Ascending aorta (tissue), 2 donors: ENCODE data around the gene CYTH4. TPM values are rescaled to one million over a fixed set of nuclear protein-coding genes. Genes with fewer than 3 reads are reported as not detected.
"Not testable (repeated sequence)": the region's sequence is repeated elsewhere in the genome, so short reads cannot be mapped to it uniquely, and the experiment has no call there.

ENCODE experiments used
- DNase-seq, 2 donors: peaks; one replicate each; pipeline ENCODE4 v3.0.0-alpha.2; 2019; ENCODE audit warnings: low spot score in 2 of 2
- H3K27ac ChIP-seq, 2 donors: fragments of 200-600 bp; sonication (generic); one replicate each; pipeline ENCODE4 v1.5.1; 2016 to 2017; ENCODE audit warnings: mild to moderate bottlenecking in 1 of 2
- H3K27me3 ChIP-seq: fragments of 200-600 bp; sonication (generic); one replicate; pipeline ENCODE4 v1.5.1; 2017
- H3K36me3 ChIP-seq, 2 donors: fragments of 200-600 bp; sonication (generic); one replicate each; pipeline ENCODE4 v1.5.1; 2016
- H3K4me1 ChIP-seq, 2 donors: fragments of 200-600 bp; sonication (generic); one replicate each; pipeline ENCODE4 v1.5.1; 2016 to 2017; ENCODE audit warnings: mild to moderate bottlenecking in 1 of 2
- H3K4me3 ChIP-seq, 2 donors: fragments of 200-600 bp; sonication (generic); one replicate each; pipeline ENCODE4 v1.5.1; 2016 to 2017; ENCODE audit warnings: mild to moderate bottlenecking in 1 of 2
- H3K9me3 ChIP-seq, 2 donors: fragments of 200-600 bp; sonication (generic); one replicate each; pipeline ENCODE4 v1.5.1; 2016
- intact Hi-C: fragments of 100-400 bp; cut with DNase I; formaldehyde crosslinking; loops from one replicate; pipeline ENCODE4 v1.15.1; 2023
- total RNA-seq: library from RNA; depleted of rRNA; stranded (reverse); fragments of >200 nt; gene quantifications from one replicate; pipeline ENCODE4 v1.1.0, GENCODE V29; 2016
- TF ChIP-seq, protein P1 (sequence below), 3 experiments: fragments of 200-600 bp in 2 of 3; fragments of 450-650 bp in 1 of 3; sonication (generic) in 2 of 3; IDR thresholded peaks; one replicate each; pipeline ENCODE4 v1.5.1; 2016 to 2019; ENCODE audit warnings: antibody characterized with exemption in 3 of 3, mild to moderate bottlenecking in 1 of 3, moderate library complexity in 1 of 3

The CYTH4 gene, protein sequence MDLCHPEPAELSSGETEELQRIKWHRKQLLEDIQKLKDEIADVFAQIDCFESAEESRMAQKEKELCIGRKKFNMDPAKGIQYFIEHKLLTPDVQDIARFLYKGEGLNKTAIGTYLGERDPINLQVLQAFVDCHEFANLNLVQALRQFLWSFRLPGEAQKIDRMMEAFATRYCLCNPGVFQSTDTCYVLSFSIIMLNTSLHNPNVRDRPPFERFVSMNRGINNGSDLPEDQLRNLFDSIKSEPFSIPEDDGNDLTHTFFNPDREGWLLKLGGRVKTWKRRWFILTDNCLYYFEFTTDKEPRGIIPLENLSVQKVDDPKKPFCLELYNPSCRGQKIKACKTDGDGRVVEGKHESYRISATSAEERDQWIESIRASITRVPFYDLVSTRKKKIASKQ
- 130 TPM for total RNA-seq

DNA sequence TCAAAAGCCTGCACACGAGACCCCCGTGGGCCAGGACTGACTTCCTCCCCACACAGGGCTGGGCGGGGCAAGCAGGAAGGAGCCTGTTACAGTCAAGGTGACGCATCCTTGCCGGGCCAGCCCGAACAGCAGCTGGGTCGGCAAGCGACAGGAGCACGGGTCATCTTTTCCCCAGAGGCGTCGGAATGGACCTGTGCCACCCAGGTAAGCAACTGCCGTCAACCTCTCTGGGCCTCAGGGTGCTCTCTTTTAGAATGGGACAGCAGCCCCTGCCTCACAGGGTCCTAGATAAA is at the start of gene CYTH4:
TSS of gene CYTH4 (plus strand) at position 124 of the 293 bp plus-strand sequence. CDS start at position 186, 62 bp downstream.
- intact Hi-C loops = no loop called here
- peak within 1 kb of the TSS; percentile 4 to 53 for H3K27ac ChIP-seq
- TF ChIP-seq, protein P1, sequence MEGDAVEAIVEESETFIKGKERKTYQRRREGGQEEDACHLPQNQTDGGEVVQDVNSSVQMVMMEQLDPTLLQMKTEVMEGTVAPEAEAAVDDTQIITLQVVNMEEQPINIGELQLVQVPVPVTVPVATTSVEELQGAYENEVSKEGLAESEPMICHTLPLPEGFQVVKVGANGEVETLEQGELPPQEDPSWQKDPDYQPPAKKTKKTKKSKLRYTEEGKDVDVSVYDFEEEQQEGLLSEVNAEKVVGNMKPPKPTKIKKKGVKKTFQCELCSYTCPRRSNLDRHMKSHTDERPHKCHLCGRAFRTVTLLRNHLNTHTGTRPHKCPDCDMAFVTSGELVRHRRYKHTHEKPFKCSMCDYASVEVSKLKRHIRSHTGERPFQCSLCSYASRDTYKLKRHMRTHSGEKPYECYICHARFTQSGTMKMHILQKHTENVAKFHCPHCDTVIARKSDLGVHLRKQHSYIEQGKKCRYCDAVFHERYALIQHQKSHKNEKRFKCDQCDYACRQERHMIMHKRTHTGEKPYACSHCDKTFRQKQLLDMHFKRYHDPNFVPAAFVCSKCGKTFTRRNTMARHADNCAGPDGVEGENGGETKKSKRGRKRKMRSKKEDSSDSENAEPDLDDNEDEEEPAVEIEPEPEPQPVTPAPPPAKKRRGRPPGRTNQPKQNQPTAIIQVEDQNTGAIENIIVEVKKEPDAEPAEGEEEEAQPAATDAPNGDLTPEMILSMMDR (IDR thresholded peaks at IDR 0.05) = no peak
- no peaks in the 10 kb centered on the region for H3K9me3 ChIP-seq
- peaks cover 6% of the 10 kb centered on the region for H3K27me3 ChIP-seq
- no peaks in the 10 kb centered on the region for H3K4me1 ChIP-seq
- H3K36me3 ChIP-seq = no peaks in the 10 kb centered on the region
- H3K4me3 ChIP-seq = peak within 1 kb of the TSS in 1 of 2 donors; percentile 55
- peak; percentile 58 to 79 for DNase-seq

DNA sequence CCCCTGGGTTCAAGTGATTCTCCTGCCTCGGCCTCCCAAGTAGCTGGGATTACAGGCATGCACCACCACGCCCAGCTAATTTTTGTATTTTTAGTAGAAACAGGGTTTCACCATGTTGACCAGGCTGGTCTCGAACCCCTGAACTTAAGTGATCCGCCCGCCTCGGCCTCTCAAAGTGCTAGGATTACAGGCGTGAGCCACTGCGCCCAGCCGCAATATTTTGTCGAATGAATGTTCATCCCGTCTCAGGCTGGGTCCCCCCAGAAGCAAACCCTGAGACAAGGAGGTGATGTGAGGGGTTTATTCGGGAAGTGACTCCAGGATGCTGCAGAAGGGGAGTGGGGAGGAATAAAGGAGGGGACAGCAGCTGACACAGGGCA is 48.9 kb upstream of the CYTH4 start:
- H3K4me3 ChIP-seq, H3K36me3 ChIP-seq, H3K9me3 ChIP-seq, H3K27me3 ChIP-seq, H3K4me1 ChIP-seq, H3K27ac ChIP-seq, DNase-seq, intact Hi-C loops: not testable (repeated sequence)

DNA sequence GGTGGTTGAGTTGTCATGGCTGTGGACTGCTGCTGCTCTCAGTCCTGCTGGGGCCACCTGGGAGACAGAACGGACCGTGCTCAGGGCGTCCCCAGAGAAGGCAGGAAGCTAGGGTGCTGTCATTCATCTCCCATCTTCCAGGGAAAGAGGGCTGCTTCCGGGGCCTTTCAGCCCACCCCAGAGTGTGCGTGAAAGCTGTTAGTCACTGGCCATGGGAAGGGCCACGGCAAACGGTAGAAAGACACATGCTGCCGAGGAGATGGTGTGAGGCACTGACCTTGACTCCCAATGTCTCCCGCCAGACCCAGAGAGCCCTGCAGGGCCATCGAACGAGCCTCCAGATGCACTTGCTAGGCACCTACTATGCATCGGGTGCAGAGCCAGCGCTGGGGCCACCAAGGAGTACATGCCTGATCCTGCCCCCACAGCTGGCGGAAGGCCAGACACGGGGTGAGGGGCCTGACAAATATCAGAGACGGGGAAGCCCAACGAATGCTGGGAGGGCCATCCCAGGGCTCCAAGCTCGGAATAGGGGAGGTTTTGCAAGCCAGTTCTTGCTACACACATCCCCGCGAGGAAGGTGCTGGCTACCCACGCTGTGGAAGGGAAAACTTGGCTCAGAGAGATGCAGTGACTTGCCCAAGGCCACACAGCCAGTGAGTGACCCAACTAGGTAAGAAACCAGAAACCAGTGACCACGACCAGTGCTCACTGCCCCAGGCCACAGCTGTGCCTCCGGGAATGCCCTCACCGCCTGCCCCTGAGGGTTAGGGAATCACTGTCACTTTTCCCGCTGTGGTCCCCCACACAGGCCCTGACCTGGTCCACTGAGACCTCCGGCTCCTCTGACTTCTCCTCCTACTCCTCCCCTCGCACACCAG is 48.3 kb upstream of the CYTH4 start:
- intact Hi-C loops = no loop called here
- H3K9me3 ChIP-seq = no peaks in the 10 kb centered on the region
- H3K4me1 ChIP-seq = no peaks in the 10 kb centered on the region
- no peak overlapping the region for H3K27ac ChIP-seq
- no peaks in the 10 kb centered on the region for H3K36me3 ChIP-seq
- TF ChIP-seq, protein P1 (IDR thresholded peaks at IDR 0.05) = no peak
- no peak overlapping the region for H3K4me3 ChIP-seq
- no peak for DNase-seq
- no peaks in the 10 kb centered on the region for H3K27me3 ChIP-seq

DNA sequence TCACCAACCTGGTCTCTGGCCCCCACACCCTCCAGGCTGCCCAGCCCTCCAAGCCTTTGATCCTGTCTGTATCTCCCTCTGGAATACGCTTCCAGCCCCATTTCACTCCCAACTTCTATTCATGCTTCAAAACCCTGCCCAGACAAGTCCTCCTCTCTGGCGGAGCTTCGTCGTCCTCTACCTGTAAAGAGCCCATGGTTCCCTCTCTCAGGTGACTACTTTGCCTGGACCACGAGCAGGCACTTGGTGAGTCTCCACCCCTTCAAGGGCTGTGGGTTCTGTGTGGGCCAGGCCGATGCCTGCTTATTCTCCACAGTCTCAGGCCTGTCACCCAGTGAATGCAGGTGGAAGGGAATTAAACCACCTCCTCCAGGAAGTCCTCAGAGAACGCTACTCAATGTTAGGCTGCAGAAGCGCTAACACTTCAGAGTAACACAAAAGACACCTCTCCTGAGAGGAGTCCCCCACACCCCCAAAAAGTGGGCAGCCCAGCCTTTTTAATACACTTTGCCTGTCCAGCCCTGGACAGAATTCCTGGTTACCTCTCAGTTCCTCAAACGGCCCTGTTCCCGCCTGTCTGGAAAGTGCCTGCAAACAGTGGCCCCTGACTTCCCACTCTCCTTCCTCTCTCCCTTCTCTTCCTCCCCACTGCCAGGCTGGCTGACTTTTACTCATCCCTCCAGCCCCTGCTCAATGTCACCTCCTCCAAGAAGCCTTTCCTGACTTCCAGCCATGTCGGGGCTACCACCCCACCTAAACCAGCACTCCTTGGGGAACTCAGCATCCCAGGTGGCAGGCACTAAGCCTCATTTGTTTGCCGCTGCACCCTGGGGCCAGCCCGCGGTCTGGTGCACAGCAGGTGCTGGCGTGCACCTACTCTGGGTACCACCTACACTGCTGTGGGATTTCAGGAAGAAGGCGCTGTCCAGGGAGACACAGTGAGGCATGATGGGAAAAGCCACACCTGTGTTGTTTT is 47.3 kb upstream of the CYTH4 start:
- Histone ChIP-seq H3K9me3 (no peaks in the 10 kb centered on the region), H3K4me1 (no peaks in the 10 kb centered on the region), H3K4me3 (no peak overlapping the region), H3K36me3 (no peaks in the 10 kb centered on the region), H3K27me3 (no peaks in the 10 kb centered on the region), H3K27ac (no peak overlapping the region)
- DNase-seq = no peak
- TF ChIP-seq, protein P1 (IDR thresholded peaks at IDR 0.05) = no peak
- intact Hi-C loops = no loop called here

DNA sequence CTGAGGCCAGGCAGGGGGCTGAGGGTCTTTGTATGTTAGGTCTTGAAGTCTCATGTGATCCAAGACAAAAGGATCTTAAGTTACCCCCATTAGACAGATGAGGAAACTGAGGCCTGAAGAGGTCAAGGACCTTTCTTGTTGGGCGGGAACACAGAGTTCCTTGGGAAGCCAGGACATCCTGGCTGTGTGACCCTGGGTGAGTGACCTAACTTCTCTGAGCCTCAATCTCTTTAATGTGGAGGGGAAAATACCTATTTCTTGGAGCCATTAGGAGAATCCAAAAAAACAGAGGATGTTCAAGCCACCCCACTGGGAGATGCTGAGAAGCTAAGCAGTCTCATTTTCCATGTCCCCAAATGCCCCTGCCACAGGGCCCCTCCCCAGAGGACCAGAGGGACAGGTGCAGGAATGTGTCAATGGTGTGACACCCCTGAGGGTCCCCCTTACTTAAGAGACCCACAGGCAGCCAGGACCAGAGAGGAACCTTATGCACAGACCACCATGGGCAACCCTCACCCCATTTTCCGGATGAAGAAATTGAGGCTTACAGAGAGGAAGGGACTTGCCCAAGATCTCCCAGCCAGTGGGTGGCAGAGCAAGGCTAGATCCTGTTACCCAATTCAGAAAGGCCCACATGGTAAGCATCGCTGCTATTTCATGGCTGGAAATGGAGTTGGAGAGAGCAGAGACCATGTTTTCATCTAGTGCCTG is 46.3 kb upstream of the CYTH4 start:
- no peaks in the 10 kb centered on the region for H3K9me3 ChIP-seq
- no peak for DNase-seq
- H3K27ac ChIP-seq = no peak overlapping the region
- H3K4me1 ChIP-seq = no peaks in the 10 kb centered on the region
- intact Hi-C loops = no loop called here
- H3K4me3 ChIP-seq = no peak overlapping the region
- H3K27me3 ChIP-seq = no peaks in the 10 kb centered on the region
- no peaks in the 10 kb centered on the region for H3K36me3 ChIP-seq
- TF ChIP-seq, protein P1 (IDR thresholded peaks at IDR 0.05) = no peak
